Ovary (tissue), 9 donors: ENCODE data around the gene SLC25A11. TPM values are rescaled to one million over a fixed set of nuclear protein-coding genes. Genes with fewer than 3 reads are reported as not detected.

Experiments
- DNase-seq, 5 donors: peaks; one replicate each; pipeline ENCODE4 v3.0.0-alpha.2; 2019 to 2020
- H3K27ac ChIP-seq, 2 donors: fragments of 200-600 bp; one replicate each; pipeline versions ENCODE4 v1.5.1 to v1.8.0; 2019 to 2022
- H3K27me3 ChIP-seq: fragments of 200-600 bp; one replicate; pipeline ENCODE4 v1.8.0; 2022
- H3K36me3 ChIP-seq: fragments of 200-600 bp; sonication (generic); one replicate; pipeline ENCODE4 v1.5.1; 2019
- H3K4me1 ChIP-seq: one replicate; pipeline ENCODE4 v1.8.1; 2013; ENCODE audit warnings: mild to moderate bottlenecking, moderate library complexity; ENCODE audit not compliant: insufficient read depth
- H3K4me3 ChIP-seq: fragments of 200-600 bp; sonication (generic); one replicate; pipeline ENCODE4 v1.5.1; 2017
- H3K9me3 ChIP-seq, 2 donors: fragments of 200-600 bp in 1 of 2; sonication (generic) in 1 of 2; one replicate each; pipeline versions ENCODE4 v1.5.1 to v1.8.1; 2013 to 2019; ENCODE audit warnings: mild to moderate bottlenecking in 1 of 2, moderate library complexity in 1 of 2
- EP300 ChIP-seq: sonication (generic); formaldehyde crosslinking; IDR thresholded peaks from one replicate; pipeline ENCODE4 v1.6.1; 2017; ENCODE audit warnings: antibody characterized with exemption
- POLR2A ChIP-seq: fragments of 450-650 bp; IDR thresholded peaks from one replicate; pipeline ENCODE4 v1.6.1; 2017; ENCODE audit warnings: antibody characterized with exemption, mild to moderate bottlenecking, moderate library complexity
- WGBS, 3 donors: extraction: QIAGEN DNeasy Blood & Tissue Kit in 1 of 3; methylation state at CpG; one replicate each; pipeline versions ENCODE4 v1.1.5 to v1.1.7; 2013 to 2017; 5-methylcytosine and 5-hydroxymethylcytosine counted together
- intact Hi-C, 4 donors: fragments of 100-400 bp; cut with DNase I; formaldehyde crosslinking; loops; one replicate each; pipeline versions ENCODE4 v1.11.0 to v1.15.1; 2022 to 2023
- polyA plus RNA-seq, 2 donors: library from polyadenylated mRNA; stranded (reverse); fragments of 200-250 nt in 1 of 2; fragments of 350-450 nt in 1 of 2; fragmentation: Illumina TruSeq in 1 of 2; extraction: RNeasy Lipid Tissue Mini Kit (QIAGEN cat#74804) in 1 of 2; gene quantifications; one replicate each; pipeline ENCODE4 v1.2.3, GENCODE V29; 2013 to 2014
- total RNA-seq, 7 donors: library from RNA; depleted of rRNA in 2 of 7; stranded (reverse); fragments of >200 nt in 2 of 7; fragmentation: NEBNext Ultra II Directional in 3 of 7; extraction: Animal tissue kit (Norgen Biotek cat#: 25700) in 3 of 7; gene quantifications; one replicate each; pipeline versions ENCODE4 v1.1.0 to v1.2.4, GENCODE V29; 2016 to 2023
- TF ChIP-seq, protein P1 (sequence below), 3 donors: fragments of 450-650 bp in 2 of 3; fragments of 200-600 bp in 1 of 3; IDR thresholded peaks; one replicate each; pipeline versions ENCODE4 v1.5.1 to v1.8.0; 2016 to 2022; ENCODE audit warnings: antibody characterized with exemption in 3 of 3, mild to moderate bottlenecking in 1 of 3
- donor health status: DM: no; HTN: no; CAD: no; lungs with moderate emphysema.
- donor health status: DM: no; HTN: no; CAD: no.
- donor health status: Bipolar disorder and iron deficiency.
- donor health status: DM: yes; HTN: yes; CAD: no.
- donor health status: DM: no; HTN: no; CAD: no.
- donor health status: DM: yes; HTN: yes; CAD: no.

Gene SLC25A11
- total and polyA plus RNA-seq, 9 donors: 12.7 to 55.4 (median 42.3) TPM

DNA sequence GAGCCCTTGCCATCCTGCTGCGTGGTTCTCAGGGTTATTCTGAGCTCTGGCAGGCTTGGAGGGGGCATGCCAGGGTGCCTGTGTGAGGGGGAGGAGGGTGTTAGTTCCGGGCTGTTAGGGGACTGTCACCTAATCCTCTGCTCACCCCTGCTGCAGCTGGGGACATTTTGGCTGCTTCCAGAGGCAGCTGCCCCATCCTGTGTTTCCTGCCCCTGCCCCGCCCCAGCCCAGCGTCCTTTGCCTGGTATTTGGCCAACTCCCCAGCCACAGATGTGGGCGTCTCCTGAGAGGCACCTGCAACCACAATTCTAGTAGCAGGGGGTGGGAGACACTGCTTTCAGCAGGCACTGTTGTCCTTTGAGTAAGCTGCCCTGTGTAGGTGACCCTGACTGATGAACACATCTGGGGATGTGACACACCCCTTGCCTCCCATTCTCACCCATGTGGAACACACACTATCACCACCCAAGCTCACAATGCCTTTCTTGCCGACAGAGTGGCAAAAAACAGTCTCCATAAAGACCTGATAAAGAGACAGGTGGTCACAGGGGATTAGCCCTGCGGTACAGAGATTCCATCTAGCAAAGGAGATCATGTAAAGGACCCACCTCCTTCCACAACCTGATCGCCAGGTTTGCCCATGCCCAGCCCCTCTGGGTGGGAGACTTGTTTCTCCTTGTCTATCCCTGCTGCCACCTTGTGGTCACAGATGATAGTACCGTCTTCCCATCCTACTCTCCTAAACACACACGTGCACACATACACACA, 36.6 kb downstream of the SLC25A11 start, which contains the start of gene CHRNE:
TSS of gene CHRNE (minus strand) at position 48 of the 768 bp plus-strand sequence. CDS start at position 13, 35 bp downstream.
- DNase-seq: peak; percentile 66 to 89 (median 78)
- peaks cover 11% of the 10 kb centered on the region for H3K4me1 ChIP-seq
- no peaks in the 10 kb centered on the region for H3K27me3 ChIP-seq
- no peaks in the 10 kb centered on the region for H3K36me3 ChIP-seq
- peak within 1 kb of the TSS; percentile 27 to 61 for H3K27ac ChIP-seq
- intact Hi-C loops: loop anchor here in 1 of 4 donors (5.0 kb wide), 1 partner anchor 116 kb away; the partner anchor contains the start of genes GLTPD2 and VMO1
- 14 to 28% (median 18%) methylated on average over 10 of the region's 10 CpGs for WGBS, 3 donors
- H3K4me3 ChIP-seq: no peak within 1 kb of the TSS
- TF ChIP-seq EP300 (no peak), POLR2A (no peak)
- TF ChIP-seq, protein P1, sequence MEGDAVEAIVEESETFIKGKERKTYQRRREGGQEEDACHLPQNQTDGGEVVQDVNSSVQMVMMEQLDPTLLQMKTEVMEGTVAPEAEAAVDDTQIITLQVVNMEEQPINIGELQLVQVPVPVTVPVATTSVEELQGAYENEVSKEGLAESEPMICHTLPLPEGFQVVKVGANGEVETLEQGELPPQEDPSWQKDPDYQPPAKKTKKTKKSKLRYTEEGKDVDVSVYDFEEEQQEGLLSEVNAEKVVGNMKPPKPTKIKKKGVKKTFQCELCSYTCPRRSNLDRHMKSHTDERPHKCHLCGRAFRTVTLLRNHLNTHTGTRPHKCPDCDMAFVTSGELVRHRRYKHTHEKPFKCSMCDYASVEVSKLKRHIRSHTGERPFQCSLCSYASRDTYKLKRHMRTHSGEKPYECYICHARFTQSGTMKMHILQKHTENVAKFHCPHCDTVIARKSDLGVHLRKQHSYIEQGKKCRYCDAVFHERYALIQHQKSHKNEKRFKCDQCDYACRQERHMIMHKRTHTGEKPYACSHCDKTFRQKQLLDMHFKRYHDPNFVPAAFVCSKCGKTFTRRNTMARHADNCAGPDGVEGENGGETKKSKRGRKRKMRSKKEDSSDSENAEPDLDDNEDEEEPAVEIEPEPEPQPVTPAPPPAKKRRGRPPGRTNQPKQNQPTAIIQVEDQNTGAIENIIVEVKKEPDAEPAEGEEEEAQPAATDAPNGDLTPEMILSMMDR (IDR thresholded peaks at IDR 0.05): peak; percentile 52 to 82 (median 82)
- no peaks in the 10 kb centered on the region for H3K9me3 ChIP-seq

DNA sequence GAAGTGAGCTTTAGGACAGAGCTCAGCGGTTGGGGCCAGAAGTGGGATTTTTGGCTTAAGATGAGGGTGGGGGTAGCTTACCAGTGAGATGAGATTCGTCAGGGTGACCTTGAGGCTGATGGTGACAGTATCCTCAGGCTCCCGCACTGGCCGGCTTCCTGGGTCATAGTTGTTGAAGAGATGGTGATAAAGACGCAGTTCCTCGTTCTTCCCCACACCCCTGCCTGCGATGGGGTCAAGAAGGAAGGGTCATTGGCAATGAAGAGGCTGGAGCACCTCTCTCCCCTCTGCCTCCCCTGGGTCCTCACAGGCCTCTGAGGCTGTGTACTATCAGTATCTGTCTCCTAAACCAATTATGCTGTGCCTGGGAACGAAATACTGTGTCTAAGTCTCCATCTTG, 37.3 kb downstream of the SLC25A11 start:
- 18 to 38% (median 23%) methylated on average over 8 of the region's 8 CpGs for WGBS, 3 donors
- H3K9me3 ChIP-seq: no peaks in the 10 kb centered on the region
- TF ChIP-seq EP300: no peak
- TF ChIP-seq, protein P1 (IDR thresholded peaks at IDR 0.05): no peak
- TF ChIP-seq POLR2A: no peak
- H3K4me3 ChIP-seq: no peak overlapping the region
- no peaks in the 10 kb centered on the region for H3K27me3 ChIP-seq
- H3K36me3 ChIP-seq: no peaks in the 10 kb centered on the region
- H3K4me1 ChIP-seq: peaks cover 11% of the 10 kb centered on the region
- peak overlapping the region; percentile 27 to 61 for H3K27ac ChIP-seq
- intact Hi-C loops: loop anchor here in 1 of 4 donors (5.0 kb wide), 1 partner anchor 115 kb away; the partner anchor contains the start of genes GLTPD2 and VMO1
- peak in 4 of 5 donors; percentile 26 to 51 (median 42) for DNase-seq

DNA sequence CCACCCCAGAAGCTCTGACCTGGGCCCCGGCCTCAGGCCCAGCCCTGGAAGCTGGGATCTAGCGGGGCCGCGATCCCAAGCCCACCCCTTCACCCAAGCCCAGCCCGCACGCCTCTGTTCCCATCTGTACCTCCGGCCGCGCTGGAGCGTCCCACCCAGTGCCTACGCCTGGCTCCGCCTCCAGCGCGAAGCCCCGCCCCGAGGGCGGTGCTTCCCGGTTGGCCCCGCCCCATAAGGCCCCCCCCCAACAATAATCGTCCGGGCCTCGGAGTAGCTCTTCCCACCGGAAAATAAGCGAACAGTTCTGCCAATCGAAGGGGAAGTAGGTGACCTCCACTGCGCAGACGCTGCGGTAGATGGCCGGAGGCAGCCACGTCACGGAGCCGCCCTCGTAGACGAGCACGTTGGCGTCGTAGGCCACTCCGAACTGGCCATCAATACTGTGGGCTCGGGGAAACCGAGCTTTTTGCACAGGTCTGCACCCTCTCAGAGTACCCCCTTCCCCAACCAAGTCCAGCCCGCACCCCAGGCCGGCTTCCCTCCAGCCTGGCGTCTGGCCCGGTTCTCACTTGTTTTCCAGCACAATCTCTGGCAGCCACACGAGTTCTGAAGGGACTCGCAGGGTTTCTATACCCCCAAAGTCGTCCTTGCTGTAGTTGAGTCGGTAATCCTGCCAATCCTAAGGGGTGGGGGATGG, 38.0 kb downstream of the SLC25A11 start:
- Histone ChIP-seq H3K4me3 (no peak overlapping the region), H3K4me1 (peaks cover 11% of the 10 kb centered on the region), H3K9me3 (no peaks in the 10 kb centered on the region), H3K27me3 (no peaks in the 10 kb centered on the region), H3K36me3 (no peaks in the 10 kb centered on the region), H3K27ac (peak overlapping the region in 1 of 2 donors; percentile 61)
- DNase-seq: peak; percentile 47 to 71 (median 57)
- TF ChIP-seq, protein P1 (IDR thresholded peaks at IDR 0.05): no peak
- no peak for TF ChIP-seq POLR2A
- no peak for TF ChIP-seq EP300
- 49 to 60% (median 56%) methylated on average over 47 to 48 of the region's 48 CpGs for WGBS, 3 donors
- intact Hi-C loops: loop anchor here in 1 of 4 donors (5.0 kb wide), 1 partner anchor 114 kb away; the partner anchor contains the start of genes GLTPD2 and VMO1

DNA sequence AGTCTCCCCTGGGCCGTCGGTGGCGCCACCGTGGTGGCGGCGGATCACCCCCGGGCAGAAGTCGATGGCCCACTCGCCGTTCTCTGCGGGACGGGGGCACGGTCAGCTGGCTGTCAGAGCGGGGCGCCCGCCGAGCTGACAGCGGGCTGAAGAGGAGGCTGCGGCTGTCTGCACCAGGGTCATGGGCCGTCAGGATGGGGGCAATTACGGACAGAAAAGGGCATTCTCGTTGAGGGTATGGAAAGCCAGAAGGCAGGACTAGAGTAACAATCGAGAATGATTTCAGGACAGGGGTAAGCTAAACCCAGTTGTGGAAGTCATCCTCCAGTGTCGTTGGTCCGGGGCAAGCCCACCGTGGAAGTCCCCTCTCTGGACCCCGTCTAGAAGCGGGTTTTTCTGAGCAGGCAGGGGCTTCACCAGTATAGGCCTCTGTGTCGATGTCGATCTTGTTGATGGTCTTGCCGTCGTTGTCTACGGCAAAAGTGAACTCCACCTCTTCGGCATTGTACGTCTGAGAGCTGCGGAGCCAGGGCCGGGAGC, 38.7 kb downstream of the SLC25A11 start:
- Histone ChIP-seq H3K36me3 (no peaks in the 10 kb centered on the region), H3K4me3 (no peak overlapping the region), H3K27ac (no peak overlapping the region), H3K4me1 (peaks cover 11% of the 10 kb centered on the region), H3K27me3 (no peaks in the 10 kb centered on the region), H3K9me3 (no peaks in the 10 kb centered on the region)
- TF ChIP-seq EP300 (no peak), POLR2A (no peak)
- TF ChIP-seq, protein P1 (IDR thresholded peaks at IDR 0.05): no peak
- WGBS, 3 donors: 82 to 87% (median 84%) methylated on average over 37 of the region's 37 CpGs
- intact Hi-C loops: loop anchor here in 1 of 4 donors (5.0 kb wide), 1 partner anchor 114 kb away; the partner anchor contains the start of genes GLTPD2 and VMO1
- no peak for DNase-seq
